ENCODE measurements around the gene RPS2. TPM values are rescaled to one million over a fixed set of nuclear protein-coding genes. Genes with fewer than 3 reads are reported as not detected.
A peak's percentile ranks its signal among the peaks of the same experiment; 100 is the strongest.
"Not testable (repeated sequence)": the region's sequence is repeated elsewhere in the genome, so short reads cannot be mapped to it uniquely, and the experiment has no call there.

The RPS2 gene
- total and polyA plus RNA-seq, 10 donors = 1,930 to 6,006 (median 2,352) TPM

- TF ChIP-seq, protein P1, sequence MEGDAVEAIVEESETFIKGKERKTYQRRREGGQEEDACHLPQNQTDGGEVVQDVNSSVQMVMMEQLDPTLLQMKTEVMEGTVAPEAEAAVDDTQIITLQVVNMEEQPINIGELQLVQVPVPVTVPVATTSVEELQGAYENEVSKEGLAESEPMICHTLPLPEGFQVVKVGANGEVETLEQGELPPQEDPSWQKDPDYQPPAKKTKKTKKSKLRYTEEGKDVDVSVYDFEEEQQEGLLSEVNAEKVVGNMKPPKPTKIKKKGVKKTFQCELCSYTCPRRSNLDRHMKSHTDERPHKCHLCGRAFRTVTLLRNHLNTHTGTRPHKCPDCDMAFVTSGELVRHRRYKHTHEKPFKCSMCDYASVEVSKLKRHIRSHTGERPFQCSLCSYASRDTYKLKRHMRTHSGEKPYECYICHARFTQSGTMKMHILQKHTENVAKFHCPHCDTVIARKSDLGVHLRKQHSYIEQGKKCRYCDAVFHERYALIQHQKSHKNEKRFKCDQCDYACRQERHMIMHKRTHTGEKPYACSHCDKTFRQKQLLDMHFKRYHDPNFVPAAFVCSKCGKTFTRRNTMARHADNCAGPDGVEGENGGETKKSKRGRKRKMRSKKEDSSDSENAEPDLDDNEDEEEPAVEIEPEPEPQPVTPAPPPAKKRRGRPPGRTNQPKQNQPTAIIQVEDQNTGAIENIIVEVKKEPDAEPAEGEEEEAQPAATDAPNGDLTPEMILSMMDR (IDR thresholded peaks at IDR 0.05 in 8 of 11, conservative IDR thresholded peaks at IDR 0.05 in 3 of 11) = peak in 6 of 11 experiments; percentile 15 to 47 (median 36)
- no peak for TF ChIP-seq POLR2A (IDR thresholded peaks at IDR 0.05)
- TF ChIP-seq POLR2AphosphoS5 (IDR thresholded peaks at IDR 0.05) = peak in 1 of 3 donors; percentile 16
- 14 to 27% (median 18%) methylated on average over 9 to 24 of the region's 24 CpGs for WGBS, 5 donors
- intact Hi-C loops (cut with DNase I; ENCODE audit: low total_unique reads) = no loop called here
- no peak overlapping the region for H3K27ac ChIP-seq
- no peak for DNase-seq
- no peak overlapping the region for H3K4me3 ChIP-seq
- H3K27me3 ChIP-seq (replicated peaks in 1 of 7) = peaks cover 0 to 73% (median 48%) of the 10 kb centered on the region in 7 donors
- no peaks in the 10 kb centered on the region for H3K36me3 ChIP-seq
- peaks cover 0 to 22% (median 12%) of the 10 kb centered on the region in 6 donors for H3K4me1 ChIP-seq
- H3K9me3 ChIP-seq = no peaks in the 10 kb centered on the region
Observed at GRCh38 chr16:1923299-1924034, 41.2 kb downstream of the RPS2 start.

- Histone ChIP-seq H3K27ac (no peak overlapping the region), H3K36me3 (no peaks in the 10 kb centered on the region), H3K4me3 (no peak overlapping the region), H3K27me3 (replicated peaks in 1 of 7) (peaks cover 5 to 84% (median 57%) of the 10 kb centered on the region in 7 donors), H3K9me3 (no peaks in the 10 kb centered on the region), H3K4me1 (peaks cover 0 to 30% (median 17%) of the 10 kb centered on the region in 6 donors)
- intact Hi-C loops (cut with DNase I; ENCODE audit: low total_unique reads) = no loop called here
- no peak for DNase-seq
- TF ChIP-seq POLR2A (IDR thresholded peaks at IDR 0.05) (no peak), POLR2AphosphoS5 (IDR thresholded peaks at IDR 0.05) (no peak)
- TF ChIP-seq, protein P1 (IDR thresholded peaks at IDR 0.05 in 8 of 11, conservative IDR thresholded peaks at IDR 0.05 in 3 of 11) = no peak
- 71 to 81% (median 79%) methylated on average over 8 of the region's 8 CpGs for WGBS, 5 donors
Observed at GRCh38 chr16:1922357-1922756, 42.3 kb downstream of the RPS2 start.

DNA sequence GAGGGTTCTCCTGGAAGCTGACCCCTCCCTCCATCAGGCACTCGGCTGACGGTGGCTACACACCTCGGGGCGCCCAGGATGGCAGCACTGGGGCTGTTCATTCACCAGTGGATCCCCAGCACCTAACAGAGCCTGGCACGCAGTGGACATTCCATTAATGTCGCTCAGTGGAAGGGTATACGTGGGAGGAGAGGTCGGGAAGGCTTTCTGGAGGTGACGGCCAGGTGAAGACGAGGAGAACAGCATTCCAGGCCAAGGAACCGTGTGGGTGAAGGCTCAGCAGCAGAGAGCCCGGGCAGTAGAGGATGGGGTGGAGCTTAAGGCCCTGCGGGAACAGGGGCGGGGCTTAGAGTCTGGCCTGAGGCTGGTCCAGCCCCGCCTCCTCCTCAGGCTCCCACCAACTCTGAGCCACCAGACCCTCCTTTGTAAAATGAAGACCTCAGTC, 43.9 kb downstream of the RPS2 start:
- Histone ChIP-seq H3K4me1 (peaks cover 0 to 31% (median 19%) of the 10 kb centered on the region in 6 donors), H3K36me3 (no peaks in the 10 kb centered on the region), H3K4me3 (no peak overlapping the region), H3K9me3 (no peaks in the 10 kb centered on the region), H3K27ac (no peak overlapping the region), H3K27me3 (replicated peaks in 1 of 7) (peaks cover 5 to 99% (median 68%) of the 10 kb centered on the region in 7 donors)
- TF ChIP-seq, protein P1 (IDR thresholded peaks at IDR 0.05 in 8 of 11, conservative IDR thresholded peaks at IDR 0.05 in 3 of 11) = no peak
- TF ChIP-seq POLR2A (IDR thresholded peaks at IDR 0.05) (no peak), POLR2AphosphoS5 (IDR thresholded peaks at IDR 0.05) (no peak)
- no peak for DNase-seq
- 9 to 16% (median 15%) methylated on average over 12 to 15 of the region's 15 CpGs for WGBS, 5 donors
- intact Hi-C loops (cut with DNase I; ENCODE audit: low total_unique reads) = no loop called here

- intact Hi-C loops (cut with DNase I; ENCODE audit: low total_unique reads); H3K9me3 ChIP-seq; H3K4me3 ChIP-seq; H3K36me3 ChIP-seq; DNase-seq; H3K27ac ChIP-seq: not testable (repeated sequence)
- H3K4me1 ChIP-seq = peaks cover 0 to 31% (median 19%) of the 10 kb centered on the region in 6 donors
- WGBS, 5 donors = 65 to 77% (median 70%) methylated on average over 20 to 21 of the region's 21 CpGs
- H3K27me3 ChIP-seq (replicated peaks in 1 of 7) = peaks cover 5 to 100% (median 68%) of the 10 kb centered on the region in 7 donors
Observed at GRCh38 chr16:1920122-1920521, 44.5 kb downstream of the RPS2 start.
